G401 (cell line): ENCODE results near the gene PRDX6. TPM values are rescaled to one million over a fixed set of nuclear protein-coding genes. Genes with fewer than 3 reads are reported as not detected.

Experiments
- DNase-seq: peaks from one replicate; pipeline ENCODE4 v3.0.0-alpha.2; 2015; ENCODE audit warnings: low spot score
- in situ Hi-C: cut with HindIII; loops from 2 replicates; pipeline ENCODE4 v1.10.0; 2016; ENCODE audit warnings: low sequenced_read_pairs, mixed read lengths
- total RNA-seq: library from RNA; depleted of rRNA; stranded (reverse); fragments of >200 nt; shearing (Covaris generic); gene quantifications from 2 replicates; pipeline ENCODE4 v1.2.3, GENCODE V29; 2014; rRNA removed

PRDX6 gene
- total RNA-seq, 1 experiment from 2014 or later: 329 TPM

GRCh38 chr1:173529106-173529505, 52.0 kb downstream of the PRDX6 start:
- DNase-seq: no peak
- in situ Hi-C loops: no loop called here

- in situ Hi-C loops: no loop called here
- no peak for DNase-seq
Measured at GRCh38 chr1:173530795-173531693, 53.9 kb downstream of the PRDX6 start.

DNA sequence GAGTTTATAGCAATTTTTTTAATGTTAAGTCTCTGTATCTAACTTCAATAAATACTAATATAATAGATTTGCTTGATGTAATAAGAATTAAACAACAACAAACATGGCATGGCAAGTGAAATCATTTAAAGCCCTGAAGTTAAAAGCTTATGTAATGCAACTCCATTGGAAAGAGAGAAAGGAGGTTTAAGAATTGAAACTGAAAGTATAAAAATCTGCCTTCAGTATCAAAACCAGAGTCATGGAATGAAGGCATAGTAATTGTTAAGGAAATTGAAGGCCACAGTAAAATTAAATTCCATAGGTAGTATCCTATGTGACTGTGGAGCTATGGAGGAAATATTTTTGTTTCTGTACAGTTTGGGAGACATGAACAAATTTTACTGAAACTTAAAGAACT, 55.1 kb downstream of the PRDX6 start:
- in situ Hi-C loops: no loop called here
- no peak for DNase-seq

DNA sequence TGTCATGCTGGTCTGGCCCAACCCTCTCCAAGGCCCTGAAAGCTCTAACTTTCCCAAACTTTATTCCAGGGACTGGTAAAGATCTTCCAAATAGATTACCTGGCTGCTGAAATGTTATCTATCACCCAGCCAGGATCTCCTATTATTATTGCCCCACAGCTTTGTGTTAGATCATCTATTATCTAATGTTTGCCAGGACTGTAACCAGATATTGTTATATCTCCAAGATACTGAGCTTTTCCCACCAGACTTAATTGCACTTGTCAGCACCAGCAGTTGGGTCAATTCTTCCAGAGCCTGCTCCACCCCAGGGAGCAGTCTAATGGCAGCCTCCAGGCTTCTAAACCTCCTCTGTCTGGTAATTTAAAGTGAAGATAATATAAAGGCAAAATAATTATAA, 59.1 kb downstream of the PRDX6 start:
- in situ Hi-C loops: no loop called here
- no peak for DNase-seq

Other genes starting within 250 kb of the PRDX6 start
- gene SLC9C2, start 125.7 kb downstream of the PRDX6 start, total RNA-seq: not detected in 2 replicates
- not detected in 2 replicates for gene TEX50, start 158.0 kb downstream of the PRDX6 start, total RNA-seq
- gene ANKRD45, start 192.5 kb downstream of the PRDX6 start, total RNA-seq: 0.68 and 0.85 TPM in 2 replicates
- gene KLHL20, start 237.6 kb downstream of the PRDX6 start, total RNA-seq: 7.1 and 7.7 TPM in 2 replicates